Stimulated activated CD8-positive, alpha-beta memory T cell treated with anti-CD3 and anti-CD28 coated beads, Interleukin-12 subunit alpha, Interleukin-12 subunit beta, amount 100 ng/mL, for 1 hour (primary cell): Measurements from ENCODE around the gene PCED1B.

Experiments used
- DNase-seq: peaks from one replicate; pipeline ENCODE4 v3.0.0-alpha.2; 2020; ENCODE audit warnings: low read depth

Gene PCED1B

DNA sequence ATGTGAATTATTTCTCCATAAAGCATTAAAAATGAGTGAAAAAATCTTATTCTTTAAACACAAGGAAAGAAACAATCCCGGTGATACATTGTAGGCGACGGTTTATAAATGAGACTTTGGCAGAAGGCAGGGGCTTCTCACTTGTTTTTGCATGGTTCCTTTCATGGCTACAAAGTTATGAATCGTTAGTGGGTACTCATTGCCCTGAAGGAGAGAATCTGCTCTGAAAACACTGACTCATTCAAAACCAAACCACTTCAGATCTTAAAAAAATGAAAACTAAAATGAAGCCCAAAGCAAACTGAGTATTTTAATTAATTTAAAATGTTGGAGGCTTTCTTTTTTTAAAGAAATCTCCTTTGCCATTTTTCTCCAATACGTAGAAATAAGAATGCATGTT lies 41.7 kb downstream of the PCED1B start:
- DNase-seq: no peak

DNA sequence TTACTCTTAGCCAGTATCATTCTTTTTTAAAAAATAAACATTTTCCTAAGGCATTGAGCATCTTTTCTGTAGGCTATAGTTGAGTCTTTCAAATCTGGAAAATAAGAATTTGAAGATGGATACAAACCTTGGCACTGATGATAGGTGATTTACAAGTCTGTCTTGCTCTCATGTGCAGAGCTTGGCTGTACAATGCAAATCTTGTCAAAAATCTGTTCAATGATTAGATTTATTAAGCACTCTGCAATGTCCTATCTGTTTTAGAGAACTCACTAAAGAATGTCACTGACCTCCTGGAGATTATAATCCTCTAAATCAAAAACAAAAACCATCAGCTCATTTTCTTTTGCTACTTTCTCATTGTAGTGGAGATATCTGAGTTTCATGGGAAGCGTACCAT lies 43.2 kb downstream of the PCED1B start:
- DNase-seq: no peak

DNA sequence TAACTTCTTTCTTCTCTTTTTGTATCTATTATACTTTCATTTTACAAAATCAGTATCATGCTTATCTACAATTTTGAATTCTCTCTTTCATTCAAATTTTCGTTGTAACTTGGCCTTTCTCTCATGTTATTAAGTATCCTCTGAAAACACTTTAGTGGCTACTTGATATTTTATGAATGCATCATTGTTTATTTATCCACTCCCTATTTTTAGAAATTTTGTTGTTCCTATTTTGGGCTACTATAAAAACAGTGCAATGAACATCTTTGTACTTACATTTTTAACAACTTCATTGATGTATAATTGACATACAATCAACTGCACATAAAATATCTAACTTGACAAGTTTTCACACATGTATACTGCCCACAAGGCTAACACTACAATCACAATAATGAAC lies 44.3 kb downstream of the PCED1B start:
- no peak for DNase-seq

DNA sequence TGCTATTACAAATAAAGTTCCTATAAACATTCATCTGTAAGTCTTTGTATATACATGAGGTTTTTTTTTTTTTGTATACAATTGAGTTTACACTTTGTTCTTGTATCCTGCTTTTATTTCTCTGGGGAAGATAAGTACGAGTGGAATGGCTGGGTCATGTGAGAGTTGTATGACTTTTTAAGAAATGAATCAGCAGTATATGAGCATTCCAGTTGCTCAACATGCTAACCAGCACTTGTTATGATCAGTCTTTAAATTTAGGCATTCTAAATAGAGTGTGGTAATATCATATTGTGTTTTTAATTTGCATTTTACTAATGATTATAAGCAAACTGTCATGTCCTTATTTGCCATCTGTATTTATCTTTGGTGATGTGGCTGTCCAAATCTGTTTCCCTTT lies 45.0 kb downstream of the PCED1B start:
- DNase-seq: no peak

DNA sequence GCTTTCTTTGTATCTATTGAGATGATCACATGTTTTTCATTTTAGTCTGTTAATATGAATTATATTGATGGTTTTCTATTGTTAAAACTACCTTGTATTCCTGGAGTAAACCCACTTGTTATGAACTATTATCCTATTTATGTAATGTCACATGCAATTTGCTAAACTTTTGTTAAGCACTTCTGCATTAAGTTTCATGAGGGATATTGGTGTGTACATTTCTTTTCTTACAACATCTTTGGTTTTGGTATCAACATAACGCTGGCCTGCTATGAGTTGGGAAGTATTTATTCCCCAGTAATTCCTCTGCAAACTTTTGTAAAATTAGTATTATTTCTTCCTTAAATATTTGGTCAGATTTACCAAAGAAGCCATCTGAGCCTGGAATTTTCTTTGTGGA lies 46.8 kb downstream of the PCED1B start:
- no peak for DNase-seq

DNA sequence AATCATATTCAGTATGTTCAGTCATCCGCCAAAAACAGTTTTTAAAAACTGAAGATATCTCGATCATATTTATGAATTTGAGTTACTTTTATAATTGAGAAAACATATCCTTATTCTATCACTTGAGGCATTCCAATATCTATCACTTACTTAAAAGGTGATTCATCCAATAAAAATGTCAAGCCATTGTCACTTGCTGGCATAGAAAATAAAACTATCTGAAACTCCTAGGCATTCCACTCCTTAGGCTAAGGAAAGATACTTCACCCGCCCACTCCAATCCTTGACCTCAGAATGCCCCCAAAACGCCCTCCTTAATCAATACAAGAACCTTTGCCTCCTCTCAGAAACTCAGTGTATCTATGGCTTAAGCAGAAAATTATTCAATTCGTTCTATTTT lies 51.6 kb downstream of the PCED1B start:
- no peak for DNase-seq

DNA sequence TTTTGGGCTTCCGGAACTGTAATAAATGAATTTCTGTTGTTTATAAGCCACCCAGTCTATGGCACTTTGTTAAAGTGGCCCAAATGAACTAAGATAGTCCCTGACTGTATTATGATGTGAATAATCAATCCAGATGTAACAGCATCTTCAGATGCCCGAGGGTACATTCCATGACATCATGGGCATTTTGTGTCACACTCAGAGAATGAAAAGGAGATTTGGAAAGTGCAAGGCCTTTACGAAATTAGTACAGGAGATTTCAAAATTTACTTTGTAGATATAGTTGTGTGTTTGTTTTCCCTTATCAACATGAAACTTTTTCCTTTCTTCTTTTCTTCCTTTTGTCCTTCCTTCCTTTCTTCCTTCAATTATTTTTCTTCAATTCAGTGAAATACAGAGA lies 54.6 kb downstream of the PCED1B start:
- no peak for DNase-seq

DNA sequence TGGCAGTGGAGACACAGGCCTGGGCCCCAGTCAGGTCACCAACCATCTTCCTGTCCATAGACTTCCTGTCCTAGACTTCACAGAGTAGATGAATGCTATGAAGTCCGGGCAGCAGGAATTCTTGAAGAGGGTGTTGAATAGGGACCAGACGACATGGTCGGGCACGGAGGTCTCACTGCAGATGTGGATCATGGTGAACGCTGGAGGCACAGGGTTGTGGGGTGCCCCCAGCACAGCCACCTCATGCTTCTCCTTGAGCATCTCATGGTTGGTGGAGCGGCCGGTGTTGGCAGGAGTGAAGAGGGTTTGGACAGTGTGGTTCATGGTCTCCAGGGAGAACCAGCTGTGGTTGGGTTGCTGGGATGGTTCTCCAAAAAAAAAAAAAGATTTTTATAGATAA lies 56.2 kb downstream of the PCED1B start:
- no peak for DNase-seq

DNA sequence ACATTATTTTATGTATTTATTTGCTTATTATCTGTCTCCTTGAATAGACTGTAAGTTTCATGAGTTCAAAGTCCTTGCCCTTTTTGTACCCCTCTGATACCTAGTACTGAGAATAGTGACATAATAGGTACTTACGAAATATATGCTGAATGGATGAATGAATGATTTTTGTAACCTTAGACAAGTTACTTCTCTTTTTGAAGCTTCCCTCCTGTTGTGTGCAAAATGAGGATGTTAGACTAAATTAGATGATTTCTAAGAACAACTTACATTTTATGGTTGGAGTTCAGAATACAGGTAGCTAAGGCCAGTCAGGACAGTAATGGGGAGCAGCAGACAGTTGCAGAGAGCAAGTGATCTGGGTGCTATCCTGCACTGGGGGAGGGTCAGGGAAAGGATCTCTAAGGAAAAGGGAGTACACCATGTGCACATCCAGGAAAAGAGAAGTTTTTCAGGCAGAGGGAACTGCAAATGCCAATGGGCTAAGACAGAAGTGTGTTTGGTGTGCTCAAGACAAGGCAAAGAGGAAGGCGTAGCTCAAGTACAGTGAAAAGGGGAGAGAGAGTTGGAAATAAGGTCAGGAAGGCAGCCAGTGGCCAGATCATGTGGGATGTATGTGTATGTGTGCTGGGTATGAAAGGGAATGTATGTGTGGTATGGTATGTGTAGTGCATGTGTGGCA lies 59.7 kb downstream of the PCED1B start:
- DNase-seq: no peak

DNA sequence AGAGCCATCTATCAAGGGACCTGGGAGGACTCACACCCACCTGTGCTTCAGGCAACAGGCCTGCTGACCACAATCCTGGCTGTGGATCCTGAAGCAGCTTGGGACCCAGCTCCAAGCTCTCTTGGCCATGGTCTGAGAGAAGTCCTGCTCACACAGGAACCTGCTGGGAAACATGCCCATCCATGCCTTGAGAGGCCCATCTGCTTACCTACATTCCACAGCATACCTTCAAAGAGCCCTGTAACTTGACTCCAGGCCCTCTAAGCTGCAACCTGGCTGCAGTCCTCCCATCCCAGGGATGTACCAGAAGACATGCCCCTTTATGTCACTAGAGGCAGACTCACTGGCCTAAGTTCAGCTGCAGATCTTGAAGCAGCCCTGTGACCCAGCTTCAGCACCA lies 62.0 kb downstream of the PCED1B start:
- no peak for DNase-seq

DNA sequence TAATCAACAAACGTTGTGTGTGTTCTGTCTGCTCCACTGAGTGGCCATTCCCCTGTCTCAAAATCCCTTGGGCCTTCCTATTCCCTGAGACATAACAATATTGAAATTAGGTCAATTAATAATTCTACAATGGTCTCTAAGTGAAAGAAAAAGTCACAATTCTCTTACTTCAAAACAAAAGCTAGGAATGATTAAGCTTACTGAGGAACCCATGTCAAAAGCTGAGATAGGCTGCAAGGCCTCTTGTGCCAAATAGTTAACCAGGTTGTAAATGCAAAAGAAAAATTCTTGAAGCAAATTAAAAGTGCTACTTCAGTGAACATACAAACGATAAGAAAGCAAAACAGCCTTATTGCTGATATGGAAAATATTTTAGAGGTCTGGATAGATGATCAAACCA lies 65.3 kb downstream of the PCED1B start:
- no peak for DNase-seq

DNA sequence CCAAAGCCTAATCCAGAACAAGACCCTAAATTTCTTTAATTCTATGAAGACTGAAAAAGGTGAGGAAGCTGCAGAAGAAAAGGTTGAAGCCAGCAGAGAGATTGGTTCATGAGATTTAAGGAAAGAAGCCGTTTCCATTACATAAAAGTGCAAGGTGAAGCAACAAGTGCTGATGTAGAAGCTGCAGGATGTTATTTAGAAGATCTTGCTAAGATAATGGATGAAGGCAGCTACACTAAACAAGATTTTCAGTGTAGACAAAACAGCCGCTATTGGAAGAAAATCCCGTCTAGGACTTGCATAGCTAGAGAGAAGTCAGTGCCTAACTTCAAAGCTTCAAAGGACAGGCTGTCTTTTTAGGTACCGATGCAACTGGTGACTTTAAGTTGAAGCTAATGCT lies 65.8 kb downstream of the PCED1B start:
- no peak for DNase-seq

DNA sequence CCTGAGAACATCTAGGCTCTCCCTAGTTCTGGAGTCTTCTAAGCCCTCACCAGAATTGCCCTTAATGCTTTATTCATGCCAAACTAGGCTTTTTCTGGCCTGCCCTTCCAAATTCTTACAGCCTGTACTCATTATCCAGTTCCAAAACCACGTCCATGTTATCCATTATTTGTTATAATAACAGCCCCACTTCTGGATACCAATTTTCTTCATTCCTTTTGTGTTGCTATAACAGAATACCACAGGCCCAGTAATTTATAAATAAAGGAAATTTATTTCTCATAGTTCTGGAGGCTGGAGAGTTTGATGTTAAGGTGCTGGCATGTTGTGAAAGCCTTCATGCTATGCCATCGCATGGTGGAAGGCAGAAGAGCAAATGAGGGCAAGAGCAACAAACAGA lies 68.3 kb downstream of the PCED1B start:
- DNase-seq: no peak

DNA sequence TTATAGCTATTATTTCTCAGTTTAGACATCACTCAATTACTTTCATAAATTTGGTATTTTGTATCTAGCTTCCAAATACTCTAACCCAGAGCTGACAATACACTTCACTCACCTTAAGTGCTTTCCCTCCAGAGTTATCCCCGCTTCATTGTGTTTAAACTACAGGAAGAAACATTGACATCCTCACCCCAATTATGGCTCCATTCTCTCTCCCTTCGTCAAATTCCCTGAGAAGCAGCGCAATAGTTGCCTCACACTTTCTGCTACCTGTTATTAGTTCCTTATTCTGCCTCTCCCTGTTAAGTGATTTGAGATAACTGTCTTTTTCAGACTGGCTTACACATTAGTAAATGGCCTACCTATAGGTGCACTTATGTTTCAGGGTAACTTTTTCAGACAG lies 69.7 kb downstream of the PCED1B start:
- DNase-seq: no peak

DNA sequence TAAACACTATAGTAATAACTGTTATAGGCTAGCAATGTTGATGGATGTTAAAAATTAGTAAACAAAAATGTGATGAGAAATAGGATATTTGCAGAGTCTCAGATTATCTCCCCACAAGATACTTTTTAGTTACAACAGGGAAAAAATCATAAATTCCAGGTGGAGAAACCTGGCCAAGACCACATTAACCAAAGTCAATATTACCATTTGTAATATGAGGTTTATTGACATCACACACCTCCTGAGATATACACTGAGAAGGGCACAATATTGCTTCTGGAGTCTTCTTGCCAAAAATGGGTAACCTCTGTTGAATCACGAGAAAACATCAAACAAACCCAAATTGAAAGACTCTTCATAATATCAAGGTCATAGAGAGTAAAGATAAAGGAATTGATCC lies 72.7 kb downstream of the PCED1B start:
- no peak for DNase-seq

DNA sequence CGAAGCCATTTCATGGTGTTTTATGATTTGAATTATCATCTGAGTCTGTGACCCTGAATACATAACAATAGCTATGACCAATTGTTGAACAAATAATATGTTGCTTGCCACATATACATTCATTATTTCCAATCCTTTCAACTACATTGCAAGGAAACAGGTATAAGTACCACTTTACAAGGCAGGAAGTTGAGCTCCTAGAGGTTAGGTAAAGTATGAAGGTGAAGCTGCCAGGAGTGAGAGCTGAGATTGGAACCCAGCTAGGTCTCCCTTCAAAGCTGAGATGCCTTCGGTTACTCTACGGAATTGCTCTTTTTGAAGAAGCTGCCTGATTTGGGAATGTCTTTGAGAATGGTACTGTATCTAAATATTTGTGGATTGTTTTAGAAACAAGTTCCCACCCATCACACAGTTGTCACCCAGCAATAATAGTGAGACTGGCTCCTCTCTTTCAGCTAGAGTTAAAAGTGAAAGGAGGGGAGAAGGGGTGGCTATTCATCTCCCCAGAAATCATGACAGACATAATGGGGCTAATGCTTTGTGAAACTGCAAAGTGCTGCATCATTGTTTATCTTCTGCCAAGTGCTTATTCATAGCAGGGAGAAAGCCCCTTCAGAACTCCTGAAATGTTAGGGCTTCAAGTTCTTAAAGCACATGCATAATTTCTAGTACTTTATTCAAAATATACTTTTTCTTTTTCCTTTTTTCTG lies 76.2 kb downstream of the PCED1B start:
- DNase-seq: no peak

DNA sequence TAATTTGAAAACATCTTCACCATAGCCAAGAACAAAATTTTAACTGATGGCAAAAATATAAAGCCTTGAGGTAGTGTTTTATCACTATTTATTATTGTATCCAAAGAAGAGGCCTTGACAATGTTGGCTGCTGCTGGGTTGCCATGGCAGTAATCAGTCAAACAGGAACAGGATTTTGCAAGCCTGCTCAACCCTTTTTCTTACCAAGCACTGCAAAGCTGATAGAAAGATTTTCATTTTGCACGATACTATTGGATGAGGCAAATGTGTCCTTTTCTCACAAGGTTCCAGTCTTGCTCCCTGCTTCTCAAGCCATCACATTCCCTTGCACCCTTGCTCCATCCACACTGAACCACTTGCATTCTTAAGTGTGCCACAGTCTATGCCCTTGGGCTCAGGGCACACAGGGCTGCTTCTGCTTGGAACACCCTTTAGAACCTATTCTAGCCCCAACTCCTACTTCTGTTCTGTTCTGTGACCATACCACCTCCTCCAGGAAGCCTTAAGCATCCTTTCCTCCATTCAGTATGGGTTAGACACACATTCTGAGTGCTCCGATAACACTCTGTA lies 76.8 kb downstream of the PCED1B start:
- DNase-seq: no peak

DNA sequence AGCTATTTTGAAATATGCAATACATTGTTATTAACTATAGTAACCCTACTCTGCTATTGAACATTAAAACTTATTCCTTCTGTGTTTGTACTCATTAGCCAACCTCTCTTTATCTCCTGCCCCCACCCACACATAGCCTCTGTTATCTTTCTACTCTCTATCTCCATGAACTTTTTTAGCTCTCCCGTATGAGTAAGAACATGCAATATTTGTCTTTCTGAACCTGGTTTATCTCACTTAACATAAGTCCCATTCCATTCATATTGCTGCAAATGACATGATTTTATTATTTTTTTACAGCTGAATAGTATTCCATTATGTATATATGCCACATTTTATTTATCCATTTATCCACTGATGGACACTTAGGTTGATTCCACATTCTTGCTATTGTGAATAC lies 79.4 kb downstream of the PCED1B start:
- no peak for DNase-seq

DNA sequence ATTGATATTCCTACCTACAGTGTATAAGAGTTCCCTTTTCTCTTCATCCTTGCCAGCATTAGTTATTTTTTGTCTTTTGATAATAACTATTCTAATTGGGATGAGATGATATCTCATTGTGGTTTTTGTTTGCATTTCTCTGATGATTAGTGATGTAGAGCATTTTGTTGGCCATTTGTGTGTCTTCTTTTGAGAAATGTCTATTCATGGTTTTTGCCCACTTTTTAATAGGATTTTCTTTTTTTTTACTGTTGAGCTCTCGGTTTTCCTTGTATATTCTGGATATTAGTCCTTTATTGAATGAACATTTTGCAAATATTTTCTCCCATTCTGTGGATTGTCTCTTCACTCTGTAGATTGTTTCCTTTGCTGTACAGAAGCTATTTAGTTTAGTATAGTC lies 79.9 kb downstream of the PCED1B start:
- DNase-seq: no peak

DNA sequence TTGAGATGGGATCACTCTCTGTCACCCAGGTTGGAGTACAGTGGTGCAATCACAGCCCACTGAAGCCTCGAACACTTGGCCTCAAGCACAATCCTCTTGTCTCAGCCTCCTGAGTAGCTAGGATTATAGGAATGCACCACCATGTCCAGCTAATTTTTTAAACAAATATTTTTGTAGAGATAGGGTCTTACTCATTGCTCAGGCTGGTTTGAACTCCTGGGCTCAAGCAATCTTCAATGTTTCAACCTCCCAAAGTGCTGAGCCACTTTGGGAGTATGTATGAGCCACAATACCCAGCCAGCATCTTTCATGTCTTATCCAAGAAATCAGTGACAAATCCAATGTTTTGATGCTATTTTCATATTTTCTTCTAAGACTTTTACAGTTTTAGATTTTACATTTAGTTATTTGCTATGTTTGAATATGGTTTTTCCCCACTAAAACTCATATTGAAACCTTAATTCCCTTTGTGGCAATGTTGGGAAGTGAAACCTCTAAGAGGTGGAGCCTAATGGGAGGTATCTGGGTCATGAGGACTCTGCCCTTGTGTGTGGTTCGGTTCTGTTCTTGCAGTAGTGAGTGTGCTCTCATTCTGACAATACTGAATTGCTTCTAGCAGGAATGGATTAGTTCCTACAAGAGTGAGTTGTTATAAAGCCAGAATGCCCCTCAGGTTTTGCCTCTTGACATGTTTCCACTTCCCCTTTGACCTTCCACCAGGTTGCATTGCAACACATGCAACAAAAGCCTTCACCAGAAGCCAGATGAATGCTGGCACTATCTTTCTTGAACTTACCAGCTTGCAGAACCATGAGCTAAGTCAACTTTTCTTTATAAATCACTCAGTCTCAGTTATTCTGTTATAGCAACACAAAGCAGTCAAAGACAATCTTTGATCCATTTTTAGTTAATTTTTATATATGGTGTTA lies 81.2 kb downstream of the PCED1B start:
- no peak for DNase-seq

DNA sequence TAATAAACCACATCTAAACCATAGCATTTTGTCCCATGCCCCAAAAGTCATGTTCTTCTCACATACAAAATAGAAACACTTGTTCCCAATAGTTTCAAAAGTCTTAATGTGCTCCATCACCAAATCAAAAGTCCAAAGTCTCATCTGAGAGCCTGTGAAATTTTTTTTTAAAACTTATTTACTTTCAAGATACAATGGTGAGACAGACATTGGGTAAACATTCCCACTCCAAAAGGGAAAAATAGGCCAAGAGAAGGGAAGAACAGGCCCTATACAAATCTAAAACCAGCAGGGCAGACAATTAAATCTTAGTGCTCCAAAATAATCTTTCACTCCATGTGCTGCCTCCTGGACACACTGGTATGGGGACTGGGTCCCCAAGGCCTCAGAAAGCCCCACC lies 84.7 kb downstream of the PCED1B start:
- no peak for DNase-seq

DNA sequence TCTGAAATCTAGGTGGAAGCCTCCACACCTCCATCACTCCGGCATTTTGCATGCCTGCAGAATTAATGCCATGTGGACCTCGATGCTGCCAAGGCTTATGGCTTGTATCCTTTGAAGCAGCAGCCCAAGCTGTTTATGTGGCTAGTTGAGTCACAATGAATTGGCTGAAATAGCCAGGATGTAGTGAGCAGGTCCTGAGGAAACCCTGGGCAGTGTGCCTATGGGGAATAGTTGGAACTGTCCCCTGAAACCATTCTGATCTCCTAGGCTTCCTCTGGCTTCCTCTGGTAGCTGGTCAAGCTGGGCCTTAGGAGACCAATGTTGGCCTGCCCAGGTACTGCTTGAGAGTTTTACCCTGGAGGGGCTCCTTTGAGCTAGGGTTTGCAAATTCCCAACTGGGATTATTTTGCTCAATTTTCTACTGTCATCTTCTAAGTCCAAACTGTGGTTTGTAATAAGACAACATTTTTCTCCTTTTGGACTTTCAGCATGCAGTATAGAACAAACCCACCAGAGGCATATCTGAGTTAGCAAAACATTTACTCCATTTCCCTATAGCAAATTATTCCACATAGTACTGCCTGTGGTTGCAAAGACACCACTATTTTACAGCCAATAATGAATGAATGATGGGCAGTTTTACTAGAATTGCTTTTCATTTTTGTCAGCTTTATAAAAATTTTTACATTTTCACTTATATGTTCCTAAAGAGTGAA lies 85.5 kb downstream of the PCED1B start:
- DNase-seq: no peak
